ENCODE results near the gene TBC1D4. TPM values are rescaled to one million over a fixed set of nuclear protein-coding genes. Genes with fewer than 3 reads are reported as not detected.
"Not testable (repeated sequence)": the region's sequence is repeated elsewhere in the genome, so short reads cannot be mapped to it uniquely, and the experiment has no call there.

The TBC1D4 gene
- total RNA-seq, 2 donors from 2014 or later: 19.4 to 19.8 TPM

DNA sequence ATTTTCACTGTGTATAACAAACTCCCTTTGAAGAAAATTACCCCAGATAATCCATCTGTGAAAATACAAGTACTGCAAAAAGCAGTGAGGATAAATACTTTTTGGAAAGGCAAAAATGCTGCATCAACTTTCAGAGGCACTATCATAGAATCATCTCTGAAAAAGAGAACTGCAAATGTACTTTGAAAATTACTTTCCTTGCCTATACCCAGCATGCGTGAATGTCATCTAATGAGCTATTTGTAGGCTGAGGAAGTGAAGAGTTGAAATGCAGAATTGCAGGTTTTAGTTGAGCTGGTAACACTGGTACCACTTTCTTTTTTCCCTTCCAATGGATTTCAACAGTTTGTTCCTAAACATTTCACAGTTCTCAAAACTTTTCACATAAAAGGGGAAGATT lies 196.7 kb downstream of the TBC1D4 start:
- DNase-seq: no peak
- intact Hi-C loops (cut with DNase I, micrococcal nuclease): no loop called here
- no peak for ATAC-seq

DNA sequence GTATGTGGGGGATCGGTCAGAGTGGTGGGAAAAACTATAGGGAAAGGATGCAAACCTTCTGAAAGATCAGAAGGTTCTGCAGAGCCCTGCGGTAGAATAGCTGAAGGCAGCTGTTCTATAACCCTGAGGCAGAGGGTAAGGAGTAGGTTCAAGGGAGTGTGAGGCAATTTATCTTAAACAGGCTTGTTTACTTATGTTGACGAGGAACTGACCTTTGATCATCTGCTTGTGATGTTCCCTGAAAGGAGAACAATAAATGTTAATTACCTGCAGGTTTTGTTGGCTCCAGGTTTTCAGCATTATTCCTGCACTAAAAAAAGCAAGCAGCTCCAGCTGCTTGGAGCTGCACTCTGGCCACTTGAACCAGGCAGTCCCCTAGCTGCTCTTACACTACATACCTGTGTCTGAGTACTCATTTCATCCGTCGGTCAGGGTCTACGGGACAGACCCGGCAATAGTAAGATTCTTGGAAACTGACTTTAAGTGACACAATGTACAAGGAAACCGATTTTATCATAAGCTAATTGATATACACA lies 202.1 kb downstream of the TBC1D4 start:
- ATAC-seq: peak; percentile 94
- peak in 1 of 2 donors; percentile 25 for DNase-seq
- intact Hi-C loops (cut with DNase I, micrococcal nuclease): no loop called here

DNA sequence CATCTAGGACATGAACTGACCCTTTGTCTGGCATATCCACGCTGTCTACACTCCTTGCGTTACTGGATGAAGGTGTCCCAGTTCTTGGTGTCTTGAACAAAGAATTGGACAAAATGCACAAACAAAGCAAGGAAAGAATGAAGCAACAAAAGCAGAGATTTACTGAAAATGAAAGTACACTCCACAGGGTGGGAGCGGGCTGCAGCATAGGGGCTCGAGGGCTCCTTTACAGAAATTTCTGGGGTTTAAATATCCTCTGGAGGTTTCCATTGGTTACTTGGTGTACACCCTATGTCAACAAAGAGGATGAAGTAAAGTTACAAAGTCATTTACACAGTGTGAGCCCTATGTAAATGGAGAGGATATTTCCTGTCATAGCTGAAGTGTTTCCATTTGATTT lies 208.3 kb downstream of the TBC1D4 start:
- intact Hi-C loops (cut with DNase I, micrococcal nuclease); DNase-seq; ATAC-seq: not testable (repeated sequence)

DNA sequence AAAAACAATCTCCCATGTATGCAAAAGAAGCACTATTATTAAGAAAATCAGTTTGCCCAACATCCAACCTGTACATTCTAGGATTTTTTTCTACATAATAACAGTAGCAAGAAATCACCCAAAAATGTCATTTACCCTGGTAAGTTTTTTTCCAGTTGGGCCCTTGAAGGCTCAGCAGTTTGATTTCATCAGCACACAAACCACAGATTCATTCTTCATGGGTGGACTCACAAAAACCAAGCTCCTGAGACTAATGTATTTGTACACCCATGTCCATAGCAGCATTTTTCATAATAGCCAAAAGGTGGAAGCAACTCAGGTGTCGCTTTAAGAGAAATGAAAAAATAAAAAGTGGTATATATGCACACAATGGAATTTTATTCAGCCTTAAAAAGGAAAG lies 210.1 kb downstream of the TBC1D4 start:
- DNase-seq (no peak), ATAC-seq (no peak)
- intact Hi-C loops (cut with DNase I, micrococcal nuclease): no loop called here

DNA sequence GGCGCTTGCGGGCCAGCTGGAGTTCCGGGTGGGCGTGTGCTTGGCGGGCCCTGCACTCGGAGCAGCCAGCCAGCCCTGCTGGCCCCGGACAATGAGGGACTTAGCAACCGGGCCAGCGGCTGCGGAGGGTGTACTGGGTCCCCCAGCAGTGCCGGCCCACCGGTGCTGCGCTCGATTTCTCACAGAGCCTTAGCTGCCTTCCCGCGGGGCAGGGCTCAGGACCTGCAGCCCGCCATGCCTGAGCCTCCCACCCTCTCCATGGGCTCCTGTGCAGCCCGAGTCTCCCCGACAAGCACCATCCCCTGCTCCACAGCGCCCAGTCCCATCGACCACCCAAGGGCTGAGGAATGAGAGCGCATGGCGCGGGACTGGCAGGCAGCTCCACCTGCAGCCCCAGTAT lies 213.5 kb downstream of the TBC1D4 start:
- intact Hi-C loops (cut with DNase I, micrococcal nuclease); ATAC-seq; DNase-seq: not testable (repeated sequence)

DNA sequence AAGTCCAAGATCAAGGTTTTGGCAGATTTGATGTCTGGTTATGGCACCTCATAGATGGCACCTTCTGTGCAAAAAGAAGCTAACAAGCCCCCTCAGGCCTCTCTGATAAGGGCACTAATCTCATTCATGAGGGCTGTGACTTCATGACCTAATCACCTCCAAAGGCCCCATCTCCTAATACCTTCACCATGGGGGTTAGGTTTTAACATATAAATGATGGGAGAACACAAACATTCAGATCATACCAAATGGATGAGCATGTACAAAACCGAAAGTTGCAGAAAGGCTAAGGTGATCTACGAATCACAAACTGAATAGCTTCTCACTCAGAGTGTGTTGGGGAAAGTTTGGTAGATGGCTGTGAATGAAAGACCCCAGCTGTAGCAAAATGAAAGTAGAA lies 217.4 kb downstream of the TBC1D4 start:
- DNase-seq (no peak), ATAC-seq (no peak)
- intact Hi-C loops (cut with DNase I, micrococcal nuclease): no loop called here

DNA sequence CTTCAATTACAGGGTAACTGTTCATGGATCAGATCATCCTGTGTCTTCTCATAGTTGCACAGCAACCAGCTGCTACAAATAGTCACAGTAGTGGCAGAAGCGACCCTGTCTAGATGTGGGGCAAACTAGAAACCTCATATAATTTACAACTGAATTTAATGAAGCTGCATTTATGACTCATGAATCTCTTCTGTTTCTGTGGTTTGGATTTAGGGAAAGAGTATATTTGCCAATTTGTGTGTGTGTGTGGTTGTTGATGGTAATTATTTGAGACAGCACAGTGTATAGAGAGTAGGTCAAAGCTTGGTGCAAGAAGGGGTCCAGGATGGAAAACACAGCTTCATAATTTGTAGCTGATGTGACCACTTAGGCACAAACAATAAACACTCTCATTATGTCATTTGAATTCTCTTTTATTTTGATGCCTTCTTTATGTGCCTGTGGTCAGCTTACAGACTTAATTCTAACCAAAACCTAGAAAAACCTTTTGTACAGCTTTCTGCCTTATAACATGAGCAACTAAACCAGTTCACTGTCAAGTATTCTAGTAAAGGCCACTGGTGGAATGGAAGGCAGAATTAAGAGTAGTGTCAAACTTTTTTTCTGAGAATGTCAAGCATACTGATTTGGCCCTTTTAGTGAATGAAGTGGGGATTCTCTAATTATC lies 218.1 kb downstream of the TBC1D4 start:
- no peak for ATAC-seq
- no peak for DNase-seq
- intact Hi-C loops (cut with DNase I, micrococcal nuclease): no loop called here

DNA sequence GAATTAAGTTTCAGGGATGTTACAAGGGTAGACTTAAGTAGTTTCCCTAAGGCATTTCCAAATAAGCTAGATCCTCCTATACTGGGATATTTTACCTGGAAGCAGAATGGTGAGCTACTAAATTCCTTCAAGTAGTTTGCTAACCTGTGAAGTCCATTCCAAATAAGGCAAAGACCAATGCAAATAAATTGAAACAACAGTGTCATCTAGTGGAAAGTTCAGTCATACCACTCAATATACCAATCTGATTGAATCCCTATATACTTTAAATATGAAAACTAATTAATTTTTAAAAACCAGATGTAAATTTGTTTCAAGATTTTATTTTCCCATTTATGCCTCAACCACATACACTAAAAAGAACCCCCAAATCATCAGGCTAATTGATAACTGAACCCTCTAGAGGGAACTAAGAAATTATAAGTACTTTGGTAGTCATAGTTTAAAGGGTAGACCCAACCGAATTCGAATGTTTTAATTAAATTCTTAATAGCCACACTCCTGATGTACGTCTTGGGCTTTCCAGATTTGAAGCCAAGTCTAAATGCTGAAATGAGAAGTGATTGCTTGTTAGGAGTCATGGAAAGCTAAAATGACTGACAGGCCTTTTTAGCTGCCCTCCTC lies 223.7 kb downstream of the TBC1D4 start:
- no peak for DNase-seq
- peak; percentile 73 for ATAC-seq
- intact Hi-C loops (cut with DNase I, micrococcal nuclease): no loop called here

DNA sequence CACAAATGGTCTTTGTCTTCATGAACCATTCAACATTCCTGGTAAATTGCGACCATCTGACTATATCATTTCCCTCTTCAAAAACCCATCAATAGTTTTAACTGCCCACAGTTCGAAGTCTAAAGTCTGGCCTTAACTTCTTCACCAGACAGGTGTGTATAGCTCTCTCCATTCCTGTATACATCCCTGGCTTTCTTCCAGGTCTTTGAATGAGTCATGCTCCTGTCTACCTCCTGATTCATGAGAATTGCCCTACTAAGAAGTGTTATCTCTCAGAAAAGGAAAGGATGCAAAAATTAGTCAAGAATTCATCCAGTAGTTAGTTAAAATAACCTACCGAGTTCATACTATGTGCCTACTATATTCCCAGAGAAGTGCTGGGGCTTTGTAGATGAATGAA lies 225.0 kb downstream of the TBC1D4 start:
- no peak for DNase-seq
- intact Hi-C loops (cut with DNase I, micrococcal nuclease): no loop called here
- ATAC-seq: peak; percentile 99

DNA sequence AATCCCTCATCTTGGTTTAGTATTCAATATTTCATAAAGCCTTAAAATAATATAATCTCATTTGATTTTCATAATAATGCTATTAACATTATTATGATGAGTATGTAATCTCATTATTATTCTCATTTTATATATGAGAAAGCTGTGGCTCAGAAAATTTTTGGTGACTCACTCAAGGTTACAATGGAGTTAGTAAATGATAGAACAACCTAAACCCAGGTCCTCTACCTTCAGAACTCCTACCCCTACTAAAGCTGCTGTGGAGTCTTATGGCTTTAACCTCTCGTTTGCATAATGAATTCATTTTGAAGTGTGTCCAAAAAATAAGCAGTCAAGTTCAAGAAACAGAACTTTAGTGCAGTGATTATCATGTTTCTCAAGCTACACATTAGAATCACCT lies 226.3 kb downstream of the TBC1D4 start:
- intact Hi-C loops (cut with DNase I, micrococcal nuclease): no loop called here
- DNase-seq: no peak
- no peak for ATAC-seq

DNA sequence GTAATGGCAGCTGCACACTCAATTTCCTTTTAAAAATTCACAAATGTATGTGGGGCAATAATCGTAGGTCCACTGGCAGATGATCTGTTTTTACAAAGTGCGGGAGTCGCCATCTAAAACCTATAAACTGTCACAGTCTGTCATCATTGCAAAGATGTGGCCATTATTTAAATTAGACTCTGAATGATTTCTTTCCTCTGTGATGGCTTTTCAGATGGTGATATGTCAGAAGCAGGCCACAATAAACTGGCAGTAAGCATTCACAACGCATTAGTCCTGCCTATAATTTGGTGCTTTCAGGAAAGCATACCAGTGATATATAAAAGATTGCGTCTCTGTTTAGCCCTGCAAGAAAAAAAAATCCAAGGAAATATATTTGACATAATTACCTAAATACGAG lies 226.8 kb downstream of the TBC1D4 start:
- intact Hi-C loops (cut with DNase I, micrococcal nuclease): no loop called here
- DNase-seq: no peak
- no peak for ATAC-seq

DNA sequence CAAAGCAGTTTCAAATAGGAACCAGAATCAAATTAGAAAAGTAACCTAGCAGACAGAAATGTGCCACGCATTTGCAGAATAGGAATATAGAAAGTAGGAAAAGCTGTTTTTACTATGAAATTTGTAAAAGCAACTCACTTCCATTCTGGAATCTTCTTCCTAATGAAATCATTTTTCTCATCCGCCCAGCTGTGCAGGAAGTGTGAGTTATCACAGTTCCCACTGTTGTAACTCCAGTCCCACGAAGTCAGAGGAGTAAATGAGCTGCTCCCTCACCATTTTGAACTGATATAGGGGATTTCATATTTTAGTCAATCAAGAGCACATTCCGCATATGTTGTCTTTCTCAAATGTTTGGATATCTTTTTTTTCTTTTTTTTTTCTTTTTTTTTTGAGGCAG lies 230.8 kb downstream of the TBC1D4 start:
- DNase-seq (no peak), ATAC-seq (no peak)
- intact Hi-C loops (cut with DNase I, micrococcal nuclease): no loop called here

DNA sequence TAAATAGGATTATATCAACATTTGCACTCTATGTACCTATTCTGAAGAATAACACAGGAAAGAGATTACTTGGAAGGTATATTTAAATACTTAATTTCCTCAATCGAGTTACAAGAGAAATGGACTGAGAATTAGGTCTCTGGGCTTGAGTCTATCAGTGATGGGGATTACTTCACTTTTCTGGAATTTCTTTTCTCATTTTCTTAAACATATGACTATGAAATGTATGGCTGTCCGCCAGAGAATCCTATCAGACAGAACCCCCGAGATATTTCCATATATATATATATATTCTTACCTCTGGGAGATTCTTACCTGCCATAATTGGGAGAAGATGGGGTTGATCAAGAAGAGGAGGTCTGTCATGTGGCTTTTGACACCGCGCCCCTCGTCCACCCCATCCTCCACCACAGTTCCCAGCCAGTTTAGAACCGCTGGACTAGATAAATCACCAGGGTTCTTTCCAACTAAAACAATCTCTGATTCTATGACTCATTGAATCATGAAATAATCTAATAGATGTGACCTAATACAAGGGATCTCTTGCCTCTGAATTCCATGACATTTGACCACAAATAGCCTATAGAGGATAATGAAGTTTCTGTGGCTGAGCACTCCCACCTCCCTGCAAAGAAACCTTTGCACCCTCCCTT lies 231.3 kb downstream of the TBC1D4 start:
- intact Hi-C loops (cut with DNase I, micrococcal nuclease): no loop called here
- DNase-seq: no peak
- ATAC-seq: no peak

DNA sequence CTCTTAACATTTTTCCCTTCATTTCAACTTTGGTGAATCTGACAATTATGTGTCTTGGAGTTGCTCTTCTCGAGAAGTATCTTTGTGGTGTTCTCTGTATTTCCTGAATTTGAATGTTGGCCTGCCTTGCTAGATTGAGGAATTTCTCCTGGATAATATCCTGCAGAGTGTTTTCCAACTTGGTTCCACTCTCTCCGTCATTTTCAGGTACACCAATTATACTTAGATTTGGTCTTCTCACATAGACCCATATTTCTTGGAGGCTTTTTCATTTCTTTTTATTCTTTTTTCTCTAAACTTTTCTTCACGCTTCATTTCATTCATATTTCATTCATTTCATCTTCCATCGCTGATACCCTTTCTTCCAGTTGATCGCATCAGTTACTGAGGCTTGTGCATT lies 236.4 kb downstream of the TBC1D4 start:
- ATAC-seq; intact Hi-C loops (cut with DNase I, micrococcal nuclease); DNase-seq: not testable (repeated sequence)

DNA sequence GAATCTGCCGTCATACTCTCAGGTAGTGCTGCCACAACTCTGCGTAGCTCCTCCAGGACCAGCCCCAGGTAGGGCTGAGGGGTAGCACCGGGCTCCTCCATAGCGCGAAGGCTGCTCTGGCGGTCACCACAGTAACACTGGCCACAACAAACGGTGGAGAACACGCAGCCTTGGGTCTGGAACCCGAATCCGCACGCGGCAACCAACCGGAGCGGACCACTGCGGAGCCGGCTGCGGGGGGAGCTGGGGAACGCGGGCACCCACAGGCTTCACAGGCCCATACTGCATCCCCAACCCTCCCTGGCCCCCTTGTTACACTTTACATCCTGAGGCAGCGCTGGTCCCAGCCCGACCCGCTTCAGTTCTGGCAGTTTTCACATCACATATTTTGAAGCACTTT lies 241.7 kb downstream of the TBC1D4 start:
- intact Hi-C loops (cut with DNase I, micrococcal nuclease); ATAC-seq; DNase-seq: not testable (repeated sequence)

DNA sequence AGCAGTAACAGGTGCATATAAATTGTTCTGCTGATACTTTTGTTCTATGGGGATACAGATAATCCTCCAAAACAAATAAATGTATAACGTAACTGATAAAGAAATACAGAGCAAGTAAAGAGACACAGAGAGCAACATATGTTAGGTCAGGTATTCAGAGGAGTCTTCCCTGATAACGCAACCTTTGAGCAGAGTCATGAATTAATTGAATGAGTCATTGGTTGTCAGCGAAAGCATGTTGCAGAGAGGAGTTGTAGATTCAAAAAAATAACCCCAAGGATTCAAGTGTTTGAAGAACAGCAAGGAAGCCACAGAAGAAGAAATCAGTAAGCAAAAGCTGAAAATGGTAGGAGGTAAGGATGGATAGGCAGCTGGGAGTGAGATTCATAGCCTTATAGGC lies 245.2 kb downstream of the TBC1D4 start:
- ATAC-seq: no peak
- no peak for DNase-seq
- intact Hi-C loops (cut with DNase I, micrococcal nuclease): no loop called here
